Chondrocyte (in vitro differentiated cells): Measurements from ENCODE around the gene CDK16. TPM values are rescaled to one million over a fixed set of nuclear protein-coding genes. Genes with fewer than 3 reads are reported as not detected.

ENCODE experiments used
- DNase-seq: peaks from one replicate; pipeline ENCODE4 v3.0.0; 2021; ENCODE audit warnings: mixed read lengths, low spot score
- H3K27ac Mint-ChIP-seq: one replicate; pipeline ENCODE4 v1.8.0; 2021; ENCODE audit warnings: mild to moderate bottlenecking, moderate library complexity, mixed read lengths; ENCODE audit not compliant: unreplicated experiment
- H3K27me3 Mint-ChIP-seq: 2 replicates; pipeline ENCODE4 v1.8.0; 2021; ENCODE audit warnings: low read depth, mixed read lengths
- H3K36me3 Mint-ChIP-seq: 2 replicates; pipeline ENCODE4 v1.8.0; 2021; ENCODE audit warnings: low read depth, mixed read lengths
- H3K4me1 Mint-ChIP-seq: 2 replicates; pipeline ENCODE4 v1.8.0; 2021; ENCODE audit warnings: low read depth, mild to moderate bottlenecking, mixed read lengths
- H3K4me3 Mint-ChIP-seq: one replicate; pipeline ENCODE4 v1.8.0; 2021; ENCODE audit warnings: mild to moderate bottlenecking, moderate library complexity, mixed read lengths; ENCODE audit not compliant: unreplicated experiment
- H3K9me3 Mint-ChIP-seq: 2 replicates; pipeline ENCODE4 v1.8.0; 2021; ENCODE audit warnings: low read depth, mixed read lengths
- long read RNA-seq: library from polyadenylated mRNA; stranded (forward); transcript quantifications from one replicate; pipeline ENCODE4 v2.0.0, GENCODE V29; 2021
- total RNA-seq: library from RNA; stranded (reverse); gene quantifications from 3 replicates; pipeline ENCODE4 v1.2.1, GENCODE V29; 2021
- TF ChIP-seq, protein P1 (sequence below): fragments of 200-600 bp; sonication (generic); IDR thresholded peaks from 2 replicates; pipeline ENCODE4 v1.5.0; 2021; ENCODE audit warnings: antibody characterized with exemption, mild to moderate bottlenecking, moderate library complexity

The CDK16 gene
- 172 to 183 TPM (median 179 TPM) in 3 replicates for total RNA-seq
- long read RNA-seq, transcript CDK16-202 (16 exons, 3,144 nt) = major isoform, 89 of 138 reads
- long read RNA-seq, transcript CDK16-204 (16 exons, 3,158 nt) = minor isoform, 5 of 138 reads
- long read RNA-seq, partial matches to known transcripts = 26 of 138 reads
- long read RNA-seq, other reads (novel, unspliced or antisense) = 18 of 138 reads

DNA sequence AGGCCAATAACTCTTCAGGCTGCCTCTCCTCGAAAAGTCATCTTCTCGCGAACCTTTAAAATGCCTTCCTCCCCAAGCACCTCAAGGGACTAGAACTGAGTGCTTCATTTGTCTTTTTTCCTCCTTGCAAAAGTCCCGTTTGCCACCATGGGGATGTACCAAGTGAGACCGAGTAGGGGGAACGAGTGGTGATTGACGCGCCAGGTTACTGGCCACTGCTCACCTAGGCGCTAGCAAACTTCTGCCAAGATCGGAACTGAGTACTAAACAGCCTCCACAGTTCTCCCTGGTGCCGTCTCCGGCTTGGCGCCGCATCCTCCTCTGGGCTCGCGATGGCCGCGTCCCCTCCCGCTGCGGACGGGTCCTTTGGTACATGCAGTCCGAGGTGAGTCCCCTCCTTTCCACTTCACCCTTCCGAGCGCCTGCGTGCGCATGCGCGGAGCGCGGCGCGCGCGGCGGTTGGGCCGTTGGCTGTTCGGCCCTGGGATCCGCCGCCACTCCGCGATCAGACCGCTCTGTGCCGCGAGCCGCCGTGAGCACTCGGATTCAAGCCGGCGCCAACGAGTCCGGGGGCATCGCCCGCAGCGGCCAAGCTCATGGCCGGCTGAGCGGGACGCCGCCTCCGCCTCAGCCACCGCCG lies at the start of gene CDK16:
CDK16 (plus strand) TSS at position 402 of the 640 bp plus-strand sequence. CDS start 4,877 bp downstream, outside the sequence.
- Mint-ChIP-seq H3K9me3 (no peaks in the 10 kb centered on the region), H3K4me3 (peak within 1 kb of the TSS; percentile 81), H3K4me1 (peaks cover 62% of the 10 kb centered on the region), H3K36me3 (peaks cover 24% of the 10 kb centered on the region), H3K27ac (peak within 1 kb of the TSS; percentile 100), H3K27me3 (no peaks in the 10 kb centered on the region)
- peak; percentile 94 for DNase-seq
- TF ChIP-seq, protein P1, sequence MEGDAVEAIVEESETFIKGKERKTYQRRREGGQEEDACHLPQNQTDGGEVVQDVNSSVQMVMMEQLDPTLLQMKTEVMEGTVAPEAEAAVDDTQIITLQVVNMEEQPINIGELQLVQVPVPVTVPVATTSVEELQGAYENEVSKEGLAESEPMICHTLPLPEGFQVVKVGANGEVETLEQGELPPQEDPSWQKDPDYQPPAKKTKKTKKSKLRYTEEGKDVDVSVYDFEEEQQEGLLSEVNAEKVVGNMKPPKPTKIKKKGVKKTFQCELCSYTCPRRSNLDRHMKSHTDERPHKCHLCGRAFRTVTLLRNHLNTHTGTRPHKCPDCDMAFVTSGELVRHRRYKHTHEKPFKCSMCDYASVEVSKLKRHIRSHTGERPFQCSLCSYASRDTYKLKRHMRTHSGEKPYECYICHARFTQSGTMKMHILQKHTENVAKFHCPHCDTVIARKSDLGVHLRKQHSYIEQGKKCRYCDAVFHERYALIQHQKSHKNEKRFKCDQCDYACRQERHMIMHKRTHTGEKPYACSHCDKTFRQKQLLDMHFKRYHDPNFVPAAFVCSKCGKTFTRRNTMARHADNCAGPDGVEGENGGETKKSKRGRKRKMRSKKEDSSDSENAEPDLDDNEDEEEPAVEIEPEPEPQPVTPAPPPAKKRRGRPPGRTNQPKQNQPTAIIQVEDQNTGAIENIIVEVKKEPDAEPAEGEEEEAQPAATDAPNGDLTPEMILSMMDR = no peak

DNA sequence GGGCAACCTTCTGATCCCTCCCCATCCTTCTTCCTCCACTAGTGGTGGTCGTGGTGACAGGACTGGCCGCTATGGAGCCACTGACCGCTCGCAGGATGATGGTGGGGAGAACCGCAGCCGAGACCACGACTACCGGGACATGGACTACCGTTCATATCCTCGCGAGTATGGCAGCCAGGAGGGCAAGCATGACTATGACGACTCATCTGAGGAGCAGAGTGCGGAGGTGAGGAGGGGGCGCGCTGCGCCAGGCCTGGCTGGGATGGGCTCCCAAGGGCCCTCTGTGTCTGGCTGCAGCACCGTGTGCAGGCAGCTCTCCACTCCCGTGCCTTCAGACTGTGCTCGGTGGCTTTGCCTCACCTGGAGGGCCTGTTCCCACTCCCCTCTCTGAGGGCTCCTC lies 49.2 kb upstream of the CDK16 start:
- Mint-ChIP-seq H3K36me3 (peaks cover 7% of the 10 kb centered on the region), H3K27ac (no peak overlapping the region), H3K4me3 (no peak overlapping the region), H3K9me3 (peaks cover 4% of the 10 kb centered on the region), H3K27me3 (no peaks in the 10 kb centered on the region), H3K4me1 (no peaks in the 10 kb centered on the region)
- DNase-seq = peak; percentile 91
- TF ChIP-seq, protein P1 = no peak

DNA sequence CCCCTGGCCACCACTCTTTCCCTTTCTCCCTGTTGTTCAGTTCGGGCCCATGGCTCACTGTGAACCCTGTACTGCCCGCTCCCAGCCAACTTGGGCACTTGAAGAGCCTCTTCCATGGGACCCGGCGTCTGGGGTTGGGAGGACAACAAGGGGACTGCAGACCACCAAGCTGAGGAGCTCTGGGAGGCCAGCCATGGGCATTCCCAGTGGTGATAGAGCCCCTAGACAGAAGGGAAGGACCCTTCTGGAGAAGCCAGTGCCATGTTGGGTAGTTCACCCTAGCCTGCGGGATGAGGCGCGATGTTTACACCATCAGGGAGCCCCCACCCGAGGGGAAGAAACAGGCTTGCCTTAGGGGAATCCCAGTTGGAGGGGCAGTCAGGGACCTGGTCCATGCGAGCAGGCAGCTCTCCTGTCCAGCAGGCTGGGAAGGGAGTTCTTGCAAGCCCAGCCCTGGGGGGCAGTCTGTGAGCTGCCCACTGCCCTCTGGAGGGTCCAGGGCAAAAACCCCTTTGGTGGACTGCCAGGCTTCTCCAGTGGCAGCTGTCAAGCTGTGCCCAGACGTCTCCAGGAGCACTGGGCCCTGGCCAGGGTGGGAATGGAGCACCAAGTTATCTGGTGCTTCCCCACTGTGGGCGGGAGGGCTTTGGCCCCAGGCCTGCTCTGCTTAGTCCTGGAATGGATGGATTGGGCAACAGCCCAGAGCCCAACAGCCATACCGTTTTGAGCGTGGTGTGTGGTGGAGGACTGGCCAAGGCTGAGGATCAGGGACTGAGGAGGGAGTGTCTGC lies 48.6 kb upstream of the CDK16 start:
- Mint-ChIP-seq H3K4me3 (no peak overlapping the region), H3K4me1 (no peaks in the 10 kb centered on the region), H3K27ac (peak overlapping the region; percentile 49), H3K9me3 (no peaks in the 10 kb centered on the region), H3K36me3 (peaks cover 7% of the 10 kb centered on the region), H3K27me3 (no peaks in the 10 kb centered on the region)
- TF ChIP-seq, protein P1 = no peak
- peak; percentile 81 for DNase-seq

DNA sequence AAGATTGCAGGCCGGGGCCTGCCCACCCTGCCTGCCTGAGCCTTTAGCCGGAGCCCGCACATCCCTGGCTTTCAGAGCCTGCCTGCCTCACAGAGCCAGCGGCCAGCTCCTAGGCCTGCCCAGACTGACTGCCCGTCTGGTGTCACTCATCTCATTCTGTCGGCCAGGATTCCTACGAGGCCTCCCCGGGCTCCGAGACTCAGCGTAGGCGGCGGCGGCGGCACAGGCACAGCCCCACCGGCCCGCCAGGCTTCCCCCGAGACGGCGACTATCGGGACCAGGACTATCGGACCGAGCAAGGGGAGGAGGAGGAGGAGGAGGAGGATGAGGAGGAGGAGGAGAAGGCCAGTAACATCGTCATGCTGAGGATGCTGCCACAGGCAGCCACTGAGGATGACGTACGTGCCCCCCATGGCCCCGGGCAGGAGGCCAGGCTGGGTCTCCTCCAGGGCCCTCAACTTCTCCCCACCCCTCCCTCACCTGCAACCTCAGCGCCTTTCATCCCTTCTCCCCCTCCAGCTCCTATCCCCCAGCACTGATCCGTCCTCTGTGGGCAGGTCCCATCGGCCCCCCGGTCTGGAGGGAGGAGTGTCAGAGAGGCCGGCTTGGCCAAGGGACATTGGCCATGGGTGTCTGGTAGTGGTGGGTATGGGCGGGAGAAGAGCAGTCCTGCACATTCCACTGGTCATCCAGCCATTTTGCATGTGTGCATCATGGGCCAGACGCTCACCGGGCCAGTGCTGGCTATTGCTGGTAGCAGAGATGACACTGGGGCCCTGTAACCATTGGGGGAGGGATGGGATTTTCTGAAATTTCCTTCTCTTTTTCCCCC lies 47.4 kb upstream of the CDK16 start:
- H3K4me3 Mint-ChIP-seq = no peak overlapping the region
- H3K27me3 Mint-ChIP-seq = no peaks in the 10 kb centered on the region
- peak; percentile 73 for DNase-seq
- no peaks in the 10 kb centered on the region for H3K4me1 Mint-ChIP-seq
- no peak overlapping the region for H3K27ac Mint-ChIP-seq
- TF ChIP-seq, protein P1 = no peak
- peaks cover 7% of the 10 kb centered on the region for H3K36me3 Mint-ChIP-seq
- no peaks in the 10 kb centered on the region for H3K9me3 Mint-ChIP-seq
